ENCODE data around the gene NDST3.
A peak's percentile ranks its signal among the peaks of the same experiment; 100 is the strongest.
"Not testable (repeated sequence)": the region's sequence is repeated elsewhere in the genome, so short reads cannot be mapped to it uniquely, and the experiment has no call there.

The NDST3 gene

DNA sequence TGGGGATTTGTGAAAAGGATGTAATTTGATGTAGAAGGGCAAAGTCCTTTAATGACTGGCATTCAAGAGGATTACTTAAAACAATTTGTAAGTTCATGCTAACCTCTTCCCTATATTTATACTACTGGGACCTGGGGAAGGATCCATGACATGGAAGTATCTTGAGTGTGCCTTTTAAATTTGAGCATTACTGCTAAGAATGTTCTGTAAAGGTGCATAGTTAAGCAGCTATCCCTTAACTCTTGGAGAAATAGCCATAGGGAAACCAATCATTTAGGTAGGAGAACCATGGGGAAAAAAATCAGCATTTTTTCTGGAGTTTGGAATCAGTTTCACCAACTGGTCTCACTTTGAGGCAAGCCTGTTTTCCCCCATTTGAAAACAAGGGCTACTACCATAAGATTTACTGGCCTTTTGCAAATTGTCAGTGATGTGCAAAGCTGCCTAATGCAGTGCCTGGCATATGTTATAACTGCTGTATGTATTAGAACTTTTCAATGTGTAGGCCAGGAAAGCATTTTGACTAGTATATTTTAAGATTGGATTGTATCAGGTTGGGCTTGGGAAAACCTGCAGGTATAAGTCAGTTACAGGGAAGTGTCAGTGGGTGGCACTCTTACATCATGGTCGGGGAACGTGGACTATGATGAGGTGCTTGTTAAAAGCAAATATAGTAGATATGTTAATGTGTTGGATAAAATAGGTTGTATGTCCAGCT is 246.4 kb downstream of the NDST3 start:
- peak; percentile 23 for DNase-seq
- peaks cover 41% of the 10 kb centered on the region for H3K36me3 Mint-ChIP-seq (ENCODE audit: low read depth)
- peak overlapping the region; percentile 98 for H3K4me3 Mint-ChIP-seq
- peak overlapping the region; percentile 100 for H3K27ac Mint-ChIP-seq
- H3K27me3 Mint-ChIP-seq: peaks cover 4% of the 10 kb centered on the region
- H3K4me1 Mint-ChIP-seq: peaks cover 49% of the 10 kb centered on the region
- no peak for ATAC-seq
- no peaks in the 10 kb centered on the region for H3K9me3 Mint-ChIP-seq

DNA sequence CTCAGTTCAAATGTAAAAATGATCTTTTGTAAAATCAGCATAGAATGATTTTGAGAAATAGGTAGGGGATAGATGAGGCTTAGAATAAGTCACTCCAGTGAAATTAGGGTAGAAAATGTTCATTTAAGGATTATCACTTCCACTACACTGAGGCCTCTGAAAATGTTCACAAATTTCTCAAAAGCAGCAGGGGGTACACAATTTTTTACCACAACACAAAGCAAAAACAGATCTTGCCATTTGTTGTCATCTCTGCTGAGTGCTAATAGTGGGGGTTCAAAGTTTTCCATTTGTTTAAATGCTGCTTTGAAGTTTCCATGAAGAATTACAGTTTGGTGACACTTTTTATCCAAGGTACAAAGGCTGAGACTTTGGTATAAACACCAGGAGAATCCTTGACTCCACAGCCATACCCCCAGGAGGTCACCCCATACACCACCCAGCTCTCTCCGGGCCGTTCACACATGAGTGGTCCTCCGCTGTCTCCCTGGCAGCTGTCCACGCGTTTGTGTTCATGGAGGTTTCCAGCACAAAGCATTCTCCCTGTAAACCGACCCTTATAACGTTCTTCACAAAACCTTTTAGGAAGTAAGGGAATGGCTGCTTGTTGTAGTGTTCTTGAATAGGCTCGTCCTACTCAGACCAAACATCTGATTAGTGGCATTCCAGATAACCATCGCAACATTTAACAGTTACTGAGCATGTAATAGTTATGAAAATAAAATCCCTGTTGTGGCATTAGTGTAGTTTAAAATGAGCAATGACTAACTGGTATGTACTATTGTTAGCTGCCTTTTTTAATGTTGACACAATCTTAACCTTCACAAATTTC is 247.5 kb downstream of the NDST3 start:
- DNase-seq: peak; percentile 21
- Mint-ChIP-seq H3K4me3 (peak overlapping the region; percentile 98), H3K36me3 (ENCODE audit: low read depth) (peaks cover 41% of the 10 kb centered on the region), H3K9me3 (no peaks in the 10 kb centered on the region), H3K27me3 (peaks cover 4% of the 10 kb centered on the region), H3K4me1 (peaks cover 48% of the 10 kb centered on the region), H3K27ac (peak overlapping the region; percentile 100)
- ATAC-seq: no peak

DNA sequence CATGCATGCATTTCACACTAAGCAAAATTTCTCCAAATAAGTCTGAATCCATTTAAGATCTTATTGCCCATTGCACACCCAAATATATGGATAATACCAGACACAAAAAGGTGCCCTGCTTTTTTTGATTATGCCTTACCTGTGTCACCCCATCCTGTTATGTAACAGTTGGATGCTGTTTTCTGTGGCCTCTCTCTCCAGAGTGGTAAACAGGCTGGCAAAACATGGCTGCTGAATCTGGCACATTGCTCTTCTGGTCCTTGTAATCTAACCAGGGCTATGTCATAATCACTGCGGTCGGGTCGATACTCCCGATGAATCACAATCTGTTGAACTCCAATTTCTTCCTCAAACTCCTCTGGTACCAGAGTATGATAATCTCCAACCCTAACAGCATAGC is 248.4 kb downstream of the NDST3 start:
- H3K27me3 Mint-ChIP-seq: peaks cover 4% of the 10 kb centered on the region
- no peak for DNase-seq
- no peak for ATAC-seq
- no peak overlapping the region for H3K4me3 Mint-ChIP-seq
- peaks cover 40% of the 10 kb centered on the region for H3K4me1 Mint-ChIP-seq
- H3K36me3 Mint-ChIP-seq (ENCODE audit: low read depth): peaks cover 41% of the 10 kb centered on the region
- H3K27ac Mint-ChIP-seq: peak overlapping the region; percentile 3
- H3K9me3 Mint-ChIP-seq: no peaks in the 10 kb centered on the region

- ATAC-seq: no peak
- H3K27ac Mint-ChIP-seq: no peak overlapping the region
Measured at GRCh38 chr4:118284169-118284568, 249.9 kb downstream of the NDST3 start.

DNA sequence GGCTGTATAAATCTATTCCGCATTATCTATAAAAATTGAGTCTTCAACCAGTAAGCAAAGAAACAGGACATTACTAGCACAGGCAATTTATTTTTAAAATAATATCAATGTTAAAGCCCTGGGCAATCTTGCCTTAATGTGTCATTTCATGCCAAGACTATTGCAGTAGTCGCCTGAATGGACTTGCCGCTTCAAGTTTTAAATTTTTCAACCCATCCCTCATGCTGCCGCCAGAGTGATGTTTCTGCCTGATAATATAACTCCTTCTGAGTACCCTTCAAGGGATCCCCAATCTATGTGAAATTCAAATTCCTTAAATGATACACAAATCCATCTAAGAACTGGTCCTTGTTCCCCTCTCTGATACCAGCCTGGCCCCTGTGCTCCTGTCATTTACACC is 251.6 kb downstream of the NDST3 start:
- H3K27me3 Mint-ChIP-seq: no peaks in the 10 kb centered on the region
- DNase-seq (no peak), ATAC-seq (no peak)
- H3K9me3 Mint-ChIP-seq: no peaks in the 10 kb centered on the region
- H3K27ac Mint-ChIP-seq: no peak overlapping the region
- H3K4me1 Mint-ChIP-seq: peaks cover 17% of the 10 kb centered on the region
- H3K4me3 Mint-ChIP-seq: no peak overlapping the region
- H3K36me3 Mint-ChIP-seq (ENCODE audit: low read depth): peaks cover 13% of the 10 kb centered on the region

More at GRCh38 chr4:118284169-118284568, 249.9 kb downstream of the NDST3 start:
- Mint-ChIP-seq H3K27me3 (no peaks in the 10 kb centered on the region), H3K9me3 (no peaks in the 10 kb centered on the region), H3K4me3 (no peak overlapping the region), H3K4me1 (peaks cover 30% of the 10 kb centered on the region), H3K36me3 (ENCODE audit: low read depth) (peaks cover 31% of the 10 kb centered on the region)
- no peak for DNase-seq

GRCh38 chr4:118286685-118287084 is 252.4 kb downstream of the NDST3 start:
- ATAC-seq: no peak
- H3K4me1 Mint-ChIP-seq: peaks cover 11% of the 10 kb centered on the region
- no peak overlapping the region for H3K4me3 Mint-ChIP-seq
- no peak for DNase-seq
- H3K27ac Mint-ChIP-seq: no peak overlapping the region
- no peaks in the 10 kb centered on the region for H3K27me3 Mint-ChIP-seq
- no peaks in the 10 kb centered on the region for H3K9me3 Mint-ChIP-seq
- peaks cover 6% of the 10 kb centered on the region for H3K36me3 Mint-ChIP-seq (ENCODE audit: low read depth)

GRCh38 chr4:118287711-118288451 is 253.6 kb downstream of the NDST3 start:
- no peaks in the 10 kb centered on the region for H3K27me3 Mint-ChIP-seq
- DNase-seq (no peak), ATAC-seq (no peak)
- no peak overlapping the region for H3K4me3 Mint-ChIP-seq
- no peak overlapping the region for H3K27ac Mint-ChIP-seq
- H3K36me3 Mint-ChIP-seq (ENCODE audit: low read depth): no peaks in the 10 kb centered on the region
- H3K4me1 Mint-ChIP-seq: peaks cover 2% of the 10 kb centered on the region
- no peaks in the 10 kb centered on the region for H3K9me3 Mint-ChIP-seq

DNA sequence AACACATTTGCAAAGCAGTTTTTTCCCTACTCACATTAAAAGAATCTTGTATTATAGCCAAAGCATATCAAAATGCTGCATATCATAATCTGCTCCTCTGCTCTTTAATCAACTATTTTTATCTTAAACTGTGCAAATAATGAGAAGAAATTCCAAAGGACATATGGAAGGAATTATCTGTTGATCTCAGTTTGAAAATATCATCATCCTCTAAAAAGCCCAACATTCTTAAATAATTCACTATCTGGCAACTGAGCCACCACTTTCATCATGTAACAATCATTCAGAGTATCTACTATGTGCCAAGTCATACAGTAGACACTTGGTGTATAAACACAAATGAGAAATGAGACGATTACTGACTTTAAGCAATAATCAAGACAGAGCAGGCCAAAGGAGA is 255.5 kb downstream of the NDST3 start:
- no peak for DNase-seq
- no peak overlapping the region for H3K4me3 Mint-ChIP-seq

GRCh38 chr4:118290951-118291350 is 256.7 kb downstream of the NDST3 start:
- ATAC-seq: no peak
- DNase-seq: no peak
- no peak overlapping the region for H3K27ac Mint-ChIP-seq
- no peaks in the 10 kb centered on the region for H3K36me3 Mint-ChIP-seq (ENCODE audit: low read depth)
- no peaks in the 10 kb centered on the region for H3K27me3 Mint-ChIP-seq
- H3K4me3 Mint-ChIP-seq: no peak overlapping the region
- peaks cover 2% of the 10 kb centered on the region for H3K4me1 Mint-ChIP-seq
- H3K9me3 Mint-ChIP-seq: no peaks in the 10 kb centered on the region

More for the DNA sequence above, 255.5 kb downstream of the NDST3 start:
- Mint-ChIP-seq H3K4me1 (peaks cover 2% of the 10 kb centered on the region), H3K27ac (no peak overlapping the region), H3K9me3 (no peaks in the 10 kb centered on the region), H3K27me3 (no peaks in the 10 kb centered on the region), H3K36me3 (ENCODE audit: low read depth) (no peaks in the 10 kb centered on the region)
- ATAC-seq: no peak

- DNase-seq (no peak), ATAC-seq (no peak)
- no peak overlapping the region for H3K27ac Mint-ChIP-seq
- H3K4me3 Mint-ChIP-seq: no peak overlapping the region
- H3K27me3 Mint-ChIP-seq: peaks cover 3% of the 10 kb centered on the region
- no peaks in the 10 kb centered on the region for H3K9me3 Mint-ChIP-seq
- H3K4me1 Mint-ChIP-seq: no peaks in the 10 kb centered on the region
- H3K36me3 Mint-ChIP-seq (ENCODE audit: low read depth): no peaks in the 10 kb centered on the region
Measured at GRCh38 chr4:118296729-118297128, 262.4 kb downstream of the NDST3 start.

- H3K36me3 Mint-ChIP-seq (ENCODE audit: low read depth); H3K4me1 Mint-ChIP-seq; H3K27ac Mint-ChIP-seq; DNase-seq; H3K27me3 Mint-ChIP-seq; H3K4me3 Mint-ChIP-seq; ATAC-seq; H3K9me3 Mint-ChIP-seq: not testable (repeated sequence)
Measured at GRCh38 chr4:118299619-118300018, 265.3 kb downstream of the NDST3 start.

- ATAC-seq: no peak
- Mint-ChIP-seq H3K27ac (no peak overlapping the region), H3K4me3 (no peak overlapping the region), H3K9me3 (no peaks in the 10 kb centered on the region), H3K36me3 (ENCODE audit: low read depth) (no peaks in the 10 kb centered on the region), H3K4me1 (no peaks in the 10 kb centered on the region), H3K27me3 (peaks cover 9% of the 10 kb centered on the region)
- DNase-seq: no peak
Measured at GRCh38 chr4:118307643-118308042, 273.4 kb downstream of the NDST3 start.
